Measurements from ENCODE around the gene EPHX1.

DNA sequence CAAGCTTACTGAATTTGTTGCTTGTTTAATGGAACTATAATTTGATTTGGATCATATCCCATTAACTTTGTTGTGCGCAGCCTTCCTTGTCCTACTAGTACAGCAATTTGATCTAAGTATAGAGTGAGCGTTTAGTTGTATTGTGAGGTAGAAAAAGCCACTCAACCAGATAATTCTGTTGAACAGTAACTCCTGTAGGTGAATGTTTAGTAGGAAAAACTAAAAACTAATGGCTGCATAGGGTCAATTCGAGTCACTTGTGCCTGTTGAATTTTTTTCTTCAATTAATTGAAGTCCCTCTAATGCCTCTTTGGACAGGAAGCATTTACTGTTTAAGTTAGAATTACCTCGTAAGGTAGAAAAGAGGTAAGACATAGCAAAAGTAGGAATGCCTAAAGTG, 15.0 kb upstream of the EPHX1 start:
- TF ChIP-seq, protein P1, sequence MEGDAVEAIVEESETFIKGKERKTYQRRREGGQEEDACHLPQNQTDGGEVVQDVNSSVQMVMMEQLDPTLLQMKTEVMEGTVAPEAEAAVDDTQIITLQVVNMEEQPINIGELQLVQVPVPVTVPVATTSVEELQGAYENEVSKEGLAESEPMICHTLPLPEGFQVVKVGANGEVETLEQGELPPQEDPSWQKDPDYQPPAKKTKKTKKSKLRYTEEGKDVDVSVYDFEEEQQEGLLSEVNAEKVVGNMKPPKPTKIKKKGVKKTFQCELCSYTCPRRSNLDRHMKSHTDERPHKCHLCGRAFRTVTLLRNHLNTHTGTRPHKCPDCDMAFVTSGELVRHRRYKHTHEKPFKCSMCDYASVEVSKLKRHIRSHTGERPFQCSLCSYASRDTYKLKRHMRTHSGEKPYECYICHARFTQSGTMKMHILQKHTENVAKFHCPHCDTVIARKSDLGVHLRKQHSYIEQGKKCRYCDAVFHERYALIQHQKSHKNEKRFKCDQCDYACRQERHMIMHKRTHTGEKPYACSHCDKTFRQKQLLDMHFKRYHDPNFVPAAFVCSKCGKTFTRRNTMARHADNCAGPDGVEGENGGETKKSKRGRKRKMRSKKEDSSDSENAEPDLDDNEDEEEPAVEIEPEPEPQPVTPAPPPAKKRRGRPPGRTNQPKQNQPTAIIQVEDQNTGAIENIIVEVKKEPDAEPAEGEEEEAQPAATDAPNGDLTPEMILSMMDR (IDR thresholded peaks at IDR 0.05), result no peak
- no peak for TF ChIP-seq ZFX (IDR thresholded peaks at IDR 0.05; ENCODE audit: borderline replicate concordance)
